H1 (cell line): ENCODE measurements around the gene WFDC11.
"Not testable (repeated sequence)": the region's sequence is repeated elsewhere in the genome, so short reads cannot be mapped to it uniquely, and the experiment has no call there.

Experiments used
- CEBPB ChIP-seq: IDR thresholded peaks from 2 replicates; pipeline ENCODE4 v1.6.1; 2012; ENCODE audit warnings: low read depth, low read length
- FOSL1 ChIP-seq: IDR thresholded peaks from 2 replicates; pipeline ENCODE4 v1.6.1; 2011; ENCODE audit warnings: mild to moderate bottlenecking, low read depth, low read length, moderate library complexity; ENCODE audit not compliant: insufficient read depth
- PHF8 ChIP-seq: fragments of 200-600 bp; sonication (generic); conservative IDR thresholded peaks from 2 replicates; pipeline ENCODE4 v1.7.1; 2012; ENCODE audit warnings: low read depth, mild to moderate bottlenecking, inconsistent platforms, low read length, moderate library complexity
- POLR2A ChIP-seq, 2 experiments: IDR thresholded peaks; 1 replicate in 1 of 2; 2 replicates in 1 of 2; pipeline ENCODE4 v1.6.1; 2011; ENCODE audit warnings: low read depth in 2 of 2, low read length in 2 of 2, mild to moderate bottlenecking in 2 of 2; ENCODE audit errors: control extremely low read depth in 1 of 2
- TF ChIP-seq, protein P1 (sequence below), 3 experiments: IDR thresholded peaks; 1 replicate in 2 of 3; 2 replicates in 1 of 3; pipeline versions ENCODE4 v1.5.1 to v1.6.1; 2011; ENCODE audit warnings: low read length in 3 of 3, mild to moderate bottlenecking in 3 of 3, inconsistent platforms in 2 of 3, low read depth in 1 of 3, moderate library complexity in 1 of 3; ENCODE audit not compliant: insufficient read depth in 1 of 3; ENCODE audit errors: control extremely low read depth in 1 of 3
- TF ChIP-seq, protein P2 (sequence below): IDR thresholded peaks from 2 replicates; pipeline ENCODE4 v1.6.1; 2011; ENCODE audit warnings: low read depth, mild to moderate bottlenecking, low read length; ENCODE audit not compliant: insufficient read depth

DNA sequence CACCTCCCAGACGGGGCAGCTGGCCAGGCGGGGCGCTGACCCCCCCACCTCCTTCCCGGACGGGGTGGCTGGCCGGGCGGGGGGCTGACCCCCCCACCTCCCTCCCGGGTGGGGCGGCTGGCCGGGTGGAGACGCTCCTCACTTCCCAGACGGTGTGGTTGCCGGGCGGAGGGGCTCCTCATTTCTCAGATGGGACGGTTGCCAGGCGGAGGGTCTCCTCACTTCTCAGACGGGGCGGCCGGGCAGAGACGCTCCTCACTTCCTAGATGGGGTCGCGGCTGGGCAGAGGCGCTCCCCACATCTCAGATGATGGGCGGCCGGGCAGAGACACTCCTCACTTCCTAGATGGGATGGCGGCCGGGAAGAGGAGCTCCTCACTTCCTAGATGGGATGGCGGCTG lies 24.2 kb downstream of the WFDC11 start:
- TF ChIP-seq, protein P1, sequence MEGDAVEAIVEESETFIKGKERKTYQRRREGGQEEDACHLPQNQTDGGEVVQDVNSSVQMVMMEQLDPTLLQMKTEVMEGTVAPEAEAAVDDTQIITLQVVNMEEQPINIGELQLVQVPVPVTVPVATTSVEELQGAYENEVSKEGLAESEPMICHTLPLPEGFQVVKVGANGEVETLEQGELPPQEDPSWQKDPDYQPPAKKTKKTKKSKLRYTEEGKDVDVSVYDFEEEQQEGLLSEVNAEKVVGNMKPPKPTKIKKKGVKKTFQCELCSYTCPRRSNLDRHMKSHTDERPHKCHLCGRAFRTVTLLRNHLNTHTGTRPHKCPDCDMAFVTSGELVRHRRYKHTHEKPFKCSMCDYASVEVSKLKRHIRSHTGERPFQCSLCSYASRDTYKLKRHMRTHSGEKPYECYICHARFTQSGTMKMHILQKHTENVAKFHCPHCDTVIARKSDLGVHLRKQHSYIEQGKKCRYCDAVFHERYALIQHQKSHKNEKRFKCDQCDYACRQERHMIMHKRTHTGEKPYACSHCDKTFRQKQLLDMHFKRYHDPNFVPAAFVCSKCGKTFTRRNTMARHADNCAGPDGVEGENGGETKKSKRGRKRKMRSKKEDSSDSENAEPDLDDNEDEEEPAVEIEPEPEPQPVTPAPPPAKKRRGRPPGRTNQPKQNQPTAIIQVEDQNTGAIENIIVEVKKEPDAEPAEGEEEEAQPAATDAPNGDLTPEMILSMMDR (IDR thresholded peaks at IDR 0.05; ENCODE audit: control extremely low read depth in 1 of 3, insufficient read depth in 1 of 3, low read depth in 1 of 3, low read length in 3 of 3) = not testable (repeated sequence)
- TF ChIP-seq PHF8; POLR2A (IDR thresholded peaks at IDR 0.05; ENCODE audit: control extremely low read depth in 1 of 2, low read depth in 2 of 2, low read length in 2 of 2); CEBPB; FOSL1: not testable (repeated sequence)
- TF ChIP-seq, protein P2, sequence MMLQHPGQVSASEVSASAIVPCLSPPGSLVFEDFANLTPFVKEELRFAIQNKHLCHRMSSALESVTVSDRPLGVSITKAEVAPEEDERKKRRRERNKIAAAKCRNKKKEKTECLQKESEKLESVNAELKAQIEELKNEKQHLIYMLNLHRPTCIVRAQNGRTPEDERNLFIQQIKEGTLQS = not testable (repeated sequence)
